K562 (cell line): ENCODE results near the gene MET. TPM values are rescaled to one million over a fixed set of nuclear protein-coding genes. Genes with fewer than 3 reads are reported as not detected.

Experiments
- ATAC-seq: fragments of 200-7000 bp; cut with Tn5 transposase; 3 replicates; pipeline ENCODE4 v1.9.1; 2020; ENCODE audit warnings: moderate library complexity
- BruUV-seq: library from RNA; stranded (reverse); fragments of 400-500 nt; replicated peaks from 2 replicates; lab custom pipeline; 2021; lab: Mats Ljungman, UMichigan
- CTCF ChIA-PET: fragments of 300-600 bp; formaldehyde crosslinking; extraction: SDS; loops from one replicate; lab custom pipeline; 2021; ENCODE audit warnings: low intra/inter-chr PET ratio; lab: Yijun Ruan, JAX
- POLR2A ChIA-PET: fragments of 300-600, 350-650 bp; sonication (Branson Sonifier 250); formaldehyde crosslinking; extraction: SDS; loops from one replicate; lab custom pipeline; 2021; ENCODE audit warnings: antibody characterized with exemption, inconsistent platforms; lab: Yijun Ruan, JAX
- DNase-seq, 4 experiments: peaks; one replicate each; pipeline versions ENCODE4 v3.0.0 to v3.0.0-alpha.2; 2011 to 2018; ENCODE audit warnings: low spot score in 3 of 4, mixed read lengths in 3 of 4; ENCODE audit errors: extremely low read depth in 1 of 4
- FAIRE-seq: peaks from 2 replicates; lab custom pipeline; 2011; peaks lifted over from hg19 to GRCh38; lab: Jason Lieb, UNC
- H2AFZ ChIP-seq: 2 replicates; pipeline ENCODE4 v1.6.0; 2011; ENCODE audit warnings: low read depth, low read length, control low read depth, inconsistent platforms
- H3K27ac ChIP-seq: fragments of 200-600 bp; 3 replicates; pipeline ENCODE4 v1.8.0; 2011; ENCODE audit warnings: low read depth, mild to moderate bottlenecking, control low read depth, inconsistent platforms, low read length, moderate library complexity, mixed read lengths; ENCODE audit errors: extremely low read depth
- H3K27me3 ChIP-seq, 2 experiments: fragments of 300-600 bp in 1 of 2; 2 replicates in 1 of 2; 3 replicates in 1 of 2; pipeline versions ENCODE4 v1.6.0 to v1.8.0; 2011; ENCODE audit warnings: inconsistent platforms in 2 of 2, low read length in 2 of 2, mild to moderate bottlenecking in 1 of 2, mixed read lengths in 1 of 2, moderate library complexity in 1 of 2; ENCODE audit not compliant: control insufficient read depth in 2 of 2, insufficient read depth in 2 of 2
- H3K36me3 ChIP-seq: fragments of 300-600 bp; 3 replicates; pipeline ENCODE4 v1.8.0; 2011; ENCODE audit warnings: mild to moderate bottlenecking, low read length, inconsistent platforms; ENCODE audit not compliant: control insufficient read depth, insufficient read depth
- H3K4me1 ChIP-seq, 2 experiments: fragments of 200-600 bp in 1 of 2; replicated peaks in 1 of 2; 2 replicates in 1 of 2; 3 replicates in 1 of 2; pipeline versions ENCODE4 v1.5.1 to v1.8.0; 2011; ENCODE audit warnings: inconsistent platforms in 2 of 2, low read length in 2 of 2, mild to moderate bottlenecking in 1 of 2, mixed read lengths in 1 of 2, moderate library complexity in 1 of 2; ENCODE audit not compliant: control insufficient read depth in 2 of 2, insufficient read depth in 2 of 2
- H3K4me2 ChIP-seq: 2 replicates; pipeline ENCODE4 v1.6.1; 2011; ENCODE audit warnings: low read length, control low read depth, inconsistent platforms, mixed read lengths; ENCODE audit not compliant: insufficient read depth
- H3K4me3 ChIP-seq: fragments of 200-600 bp; sonication (generic), shearing (Covaris generic); 2 replicates; pipeline ENCODE4 v1.5.1; 2016; ENCODE audit warnings: control low read depth, inconsistent platforms
- H3K79me2 ChIP-seq: fragments of 200-600 bp; 3 replicates; pipeline ENCODE4 v1.8.0; 2011; ENCODE audit warnings: low read length, inconsistent platforms; ENCODE audit not compliant: control insufficient read depth, insufficient read depth
- H3K9ac ChIP-seq, 2 experiments: 2 replicates each; pipeline versions ENCODE4 v1.6.0 to v1.6.1; 2011; ENCODE audit warnings: low read depth in 2 of 2, low read length in 2 of 2, control low read depth in 1 of 2, inconsistent platforms in 1 of 2, mild to moderate bottlenecking in 1 of 2, mixed read lengths in 1 of 2; ENCODE audit not compliant: insufficient read depth in 1 of 2
- H3K9me1 ChIP-seq: one replicate; pipeline ENCODE4 v1.6.0; 2011; ENCODE audit warnings: inconsistent platforms, mild to moderate bottlenecking, low read length, moderate library complexity; ENCODE audit not compliant: control insufficient read depth, insufficient read depth
- H3K9me3 ChIP-seq: replicated peaks from 2 replicates; pipeline ENCODE4 v1.5.1; 2011; ENCODE audit warnings: low read depth, low read length, inconsistent platforms; ENCODE audit not compliant: control insufficient read depth, insufficient read depth
- H4K20me1 ChIP-seq: replicated peaks from 2 replicates; pipeline ENCODE4 v1.6.1; 2011; ENCODE audit warnings: low read length, inconsistent platforms, mixed read lengths; ENCODE audit not compliant: control insufficient read depth, insufficient read depth
- CHAMP1 ChIP-seq: fragments of 450-650 bp; IDR thresholded peaks from 2 replicates; pipeline ENCODE4 v1.6.1; 2016; ENCODE audit warnings: mild to moderate bottlenecking
- MLLT1 ChIP-seq, 2 experiments: fragments of 450-650 bp; IDR thresholded peaks; 2 replicates each; pipeline ENCODE4 v1.6.1; 2016
- WGBS: fragments of 100-300 bp; shearing (Covaris generic); methylation state at CpG from one replicate; pipeline ENCODE4 v1.1.6; 2016; ENCODE audit warnings: low coverage, mixed read lengths; ENCODE audit not compliant: insufficient coverage; ENCODE audit errors: missing lambda C conversion rate; 5-methylcytosine and 5-hydroxymethylcytosine counted together
- in situ Hi-C: fragments of 300-500 bp; cut with MboI; formaldehyde crosslinking; loops from 4 replicates; pipeline ENCODE4 v1.15.0; 2018; ENCODE audit warnings: inconsistent platforms, mixed read lengths
- intact Hi-C: fragments of 100-400 bp; cut with micrococcal nuclease; formaldehyde crosslinking; loops from 2 replicates; pipeline ENCODE4 v1.14.2; 2022
- polyA plus RNA-seq, 8 experiments: library from polyadenylated mRNA; depleted of rRNA in 4 of 8; stranded (reverse) in 5 of 8; unstranded in 3 of 8; fragments of >200 nt; fragmentation: Nextera tagmentation in 2 of 8; fragmentation: Illumina TruSeq in 1 of 8; extraction: Ambion mirVana in 2 of 8; extraction: Trizol in 1 of 8; gene quantifications; 2 replicates each; pipeline versions ENCODE4 v1.2.1 to v1.2.3, GENCODE V29; 2011 to 2014; ENCODE audit warnings: inconsistent platforms in 1 of 8, missing spikeins in 1 of 8
- total RNA-seq, 7 experiments: library from RNA; depleted of rRNA in 6 of 7; stranded (reverse); fragments of >200 nt in 6 of 7; fragmentation: Illumina TruSeq in 2 of 7; extraction: Trizol in 2 of 7; gene quantifications; 2 replicates each; pipeline versions ENCODE4 v1.2.1 to v1.2.3, GENCODE V29; 2011 to 2021; ENCODE audit warnings: low replicate concordance in 1 of 7

Gene MET
- total and polyA plus RNA-seq, 9 of the 15 experiments (the other 6 are each of a cell fraction or from before 2014, with no cell fraction given), result 0.84 to 2.4 (median 1.1) TPM

DNA sequence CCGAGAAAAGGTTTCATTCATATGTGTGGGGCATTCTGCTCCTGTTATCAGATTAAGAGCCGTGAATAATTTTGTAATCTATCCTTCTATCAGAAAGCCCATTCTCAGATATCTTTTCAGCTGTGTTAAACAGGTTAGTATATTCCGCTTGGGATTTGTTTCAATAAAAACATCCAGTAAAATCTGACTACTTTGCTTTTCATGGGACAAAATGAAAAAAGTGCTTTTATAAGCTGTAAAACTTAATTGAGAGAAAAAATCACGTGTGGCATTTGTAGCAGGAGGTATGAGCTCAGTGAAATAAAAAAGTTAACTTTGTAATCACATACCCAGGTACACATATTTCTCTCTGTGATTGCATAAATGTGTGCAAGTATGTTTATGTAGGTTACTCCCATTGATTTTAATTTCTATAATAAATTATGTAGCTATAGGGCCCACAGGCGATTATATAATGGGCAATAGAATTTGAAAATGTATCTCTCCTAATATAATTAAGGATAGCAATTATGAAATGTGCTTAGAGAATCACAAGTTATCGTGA is 3.9 kb downstream of the MET start:
- peaks cover 0 to 11% of the 10 kb centered on the region in 2 experiments; a peak in 2 of 5 replicates for H3K4me1 ChIP-seq
- no peak overlapping the region for H3K9ac ChIP-seq
- WGBS, result under 1% methylated on average over 6 of the region's 6 CpGs
- H3K4me3 ChIP-seq, result no peak overlapping the region
- H2AFZ ChIP-seq, result no peak overlapping the region
- no peak for TF ChIP-seq MLLT1 (IDR thresholded peaks at IDR 0.05)
- TF ChIP-seq CHAMP1, result no peak
- TF ChIP-seq, all 486 proteins: peak for 0
- peaks cover 16 to 26% of the 10 kb centered on the region in 2 experiments for H3K27me3 ChIP-seq
- in situ Hi-C loops, result no loop called here
- BruUV-seq, result no TSS peak
- FAIRE-seq (no peak), DNase-seq (no peak), ATAC-seq (no peak)
- H3K79me2 ChIP-seq, result no peaks in the 10 kb centered on the region
- POLR2A ChIA-PET, result interaction anchor here (0.5 to 1.3 kb wide), 2 partner anchors 10 to 392 kb away, joined by 3 read pairs; no protein-coding TSS in a partner anchor
- no peaks in the 10 kb centered on the region for H3K36me3 ChIP-seq
- no peaks in the 10 kb centered on the region for H4K20me1 ChIP-seq
- intact Hi-C loops, result no loop called here
- H3K27ac ChIP-seq, result no peak overlapping the region
- CTCF ChIA-PET, result no interaction called here
- no peak overlapping the region for H3K4me2 ChIP-seq
- H3K9me3 ChIP-seq, result no peaks in the 10 kb centered on the region
- H3K9me1 ChIP-seq, result no peaks in the 10 kb centered on the region
